HFF-Myc (cell line): ENCODE results near the gene SPEN.
"Not testable (repeated sequence)": the region's sequence is repeated elsewhere in the genome, so short reads cannot be mapped to it uniquely, and the experiment has no call there.

Source experiments
- DNase-seq: peaks from one replicate; pipeline ENCODE4 v3.0.0-alpha.2; 2011; ENCODE audit warnings: low read depth; ENCODE audit errors: extremely low read depth
- H3K4me3 ChIP-seq: replicated peaks from 2 replicates; pipeline ENCODE4 v1.5.1; 2011; ENCODE audit warnings: low read depth, mild to moderate bottlenecking, control low read depth, low read length
- CTCF ChIP-seq: IDR thresholded peaks from 2 replicates; pipeline ENCODE4 v1.5.1; 2012; ENCODE audit warnings: mild to moderate bottlenecking, low read depth, low read length, control low read depth; ENCODE audit errors: missing control alignments

SPEN gene

GRCh38 chr1:15886611-15887167, 39.2 kb downstream of the SPEN start:
- no peak for TF ChIP-seq CTCF
- H3K4me3 ChIP-seq, result peak overlapping the region; percentile 38
- no peak for DNase-seq

- not testable (repeated sequence) for H3K4me3 ChIP-seq, DNase-seq
These were observed 45.5 kb downstream of the SPEN start for GRCh38 chr1:15892857-15893599.

- H3K4me3 ChIP-seq, result no peak overlapping the region
- TF ChIP-seq CTCF, result no peak
- no peak for DNase-seq
These were observed 47.7 kb downstream of the SPEN start for GRCh38 chr1:15895233-15895632.

GRCh38 chr1:15896841-15897610, 49.5 kb downstream of the SPEN start:
- not testable (repeated sequence) for DNase-seq, H3K4me3 ChIP-seq

- H3K4me3 ChIP-seq, result no peak overlapping the region
- no peak for TF ChIP-seq CTCF
- DNase-seq, result no peak
These were observed 51.8 kb downstream of the SPEN start for GRCh38 chr1:15899266-15899665.

GRCh38 chr1:15900662-15901279, 53.3 kb downstream of the SPEN start:
- H3K4me3 ChIP-seq, result no peak overlapping the region
- no peak for DNase-seq
- TF ChIP-seq CTCF, result no peak

GRCh38 chr1:15902882-15903281, 55.4 kb downstream of the SPEN start:
- no peak overlapping the region for H3K4me3 ChIP-seq
- no peak for TF ChIP-seq CTCF
- peak; percentile 35 for DNase-seq
